HK-2 (cell line): ENCODE data around the gene FOXS1.

Source experiments
- DNase-seq: peaks from one replicate; pipeline ENCODE4 v3.0.0-alpha.2; 2018; ENCODE audit not compliant: unreplicated experiment

FOXS1 gene

DNA sequence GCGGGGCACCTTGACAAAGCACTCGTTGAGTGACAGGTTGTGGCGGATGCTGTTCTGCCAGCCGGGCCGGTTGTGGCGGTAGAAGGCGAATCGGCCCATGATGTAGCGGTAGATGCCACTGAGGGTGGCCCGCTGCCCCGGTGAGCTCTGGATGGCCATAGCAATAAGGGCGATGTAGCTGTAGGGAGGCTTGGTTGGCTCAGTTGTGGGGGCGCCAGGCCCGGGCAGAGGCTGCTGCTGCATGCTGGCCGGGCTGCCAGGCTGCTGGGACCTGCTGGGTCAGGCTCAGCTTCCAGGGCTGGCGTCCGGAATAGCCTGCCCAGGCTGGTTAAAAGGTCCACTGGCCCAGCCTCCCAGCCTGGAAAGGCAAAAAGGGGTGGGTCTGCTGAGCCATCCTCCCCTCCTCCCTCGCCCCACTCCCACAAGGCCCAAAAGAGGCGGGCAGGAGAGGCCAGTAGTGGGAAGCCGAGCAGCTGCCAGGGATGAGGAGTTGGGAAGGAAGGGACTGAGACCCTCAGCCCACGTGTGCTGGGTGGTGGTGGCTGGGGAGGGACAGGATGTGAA, at the start of gene FOXS1:
Gene FOXS1, minus strand, starts transcription at position 305 of the 564 bp plus-strand sequence. Its CDS starts 62 bp downstream, at position 243.
- DNase-seq: peak; percentile 61

DNA sequence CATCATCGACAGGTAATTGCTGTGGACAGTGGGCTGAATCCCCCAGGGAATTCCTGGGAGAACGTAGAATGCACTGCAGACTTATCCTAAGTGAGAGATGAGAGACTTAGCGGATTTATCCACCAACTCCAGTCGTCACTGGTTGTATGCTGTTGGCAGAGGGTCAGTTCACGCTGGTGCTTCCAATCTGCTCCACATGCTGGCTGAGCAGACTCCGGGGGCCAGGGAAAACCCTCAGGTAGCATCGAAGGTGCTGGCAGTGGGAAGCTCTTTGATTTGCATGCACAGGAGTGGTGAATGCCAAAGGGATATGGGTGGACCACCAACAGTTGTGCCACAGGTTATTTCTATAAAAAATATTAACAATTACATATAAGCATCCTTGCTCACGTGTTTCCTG, 45.2 kb upstream of the FOXS1 start:
- no peak for DNase-seq

DNA sequence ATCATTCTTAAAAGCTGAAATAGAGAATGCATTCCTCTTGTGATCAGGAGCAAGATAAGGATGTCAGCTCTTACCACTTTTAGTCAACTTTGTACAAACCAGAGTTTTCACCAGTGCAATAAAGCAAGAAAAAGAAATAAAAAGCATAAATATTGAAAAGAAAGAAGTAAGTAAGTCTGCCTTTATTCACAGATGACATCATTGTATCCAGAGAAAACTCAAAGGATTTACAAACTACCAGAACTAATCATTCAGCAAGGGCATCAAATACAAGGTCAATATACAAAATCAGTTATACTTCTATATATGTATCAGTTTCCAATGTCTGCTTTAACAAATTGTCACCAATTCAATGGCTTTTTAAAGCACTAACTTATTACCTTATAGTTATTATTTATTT, 38.4 kb upstream of the FOXS1 start:
- DNase-seq: no peak

DNA sequence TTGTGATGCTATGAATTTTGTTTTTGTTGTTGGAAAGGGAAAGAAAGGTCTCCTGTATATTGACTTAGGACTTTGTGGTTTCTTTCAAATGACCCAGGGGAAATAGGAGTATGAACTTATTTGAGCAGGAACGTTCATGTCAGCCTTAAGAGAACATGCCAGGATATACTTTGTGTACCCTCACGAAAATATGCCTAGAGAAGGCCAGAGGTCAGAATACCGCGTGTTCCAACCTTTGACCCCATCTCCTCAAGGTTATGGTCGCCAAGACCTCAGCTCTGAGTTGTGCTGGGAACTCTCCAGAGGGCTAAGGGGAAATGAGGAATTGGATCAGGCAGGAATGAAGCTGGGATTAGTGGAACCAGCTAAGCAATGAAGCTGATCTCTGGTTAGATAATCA, 36.5 kb upstream of the FOXS1 start:
- DNase-seq: no peak

DNA sequence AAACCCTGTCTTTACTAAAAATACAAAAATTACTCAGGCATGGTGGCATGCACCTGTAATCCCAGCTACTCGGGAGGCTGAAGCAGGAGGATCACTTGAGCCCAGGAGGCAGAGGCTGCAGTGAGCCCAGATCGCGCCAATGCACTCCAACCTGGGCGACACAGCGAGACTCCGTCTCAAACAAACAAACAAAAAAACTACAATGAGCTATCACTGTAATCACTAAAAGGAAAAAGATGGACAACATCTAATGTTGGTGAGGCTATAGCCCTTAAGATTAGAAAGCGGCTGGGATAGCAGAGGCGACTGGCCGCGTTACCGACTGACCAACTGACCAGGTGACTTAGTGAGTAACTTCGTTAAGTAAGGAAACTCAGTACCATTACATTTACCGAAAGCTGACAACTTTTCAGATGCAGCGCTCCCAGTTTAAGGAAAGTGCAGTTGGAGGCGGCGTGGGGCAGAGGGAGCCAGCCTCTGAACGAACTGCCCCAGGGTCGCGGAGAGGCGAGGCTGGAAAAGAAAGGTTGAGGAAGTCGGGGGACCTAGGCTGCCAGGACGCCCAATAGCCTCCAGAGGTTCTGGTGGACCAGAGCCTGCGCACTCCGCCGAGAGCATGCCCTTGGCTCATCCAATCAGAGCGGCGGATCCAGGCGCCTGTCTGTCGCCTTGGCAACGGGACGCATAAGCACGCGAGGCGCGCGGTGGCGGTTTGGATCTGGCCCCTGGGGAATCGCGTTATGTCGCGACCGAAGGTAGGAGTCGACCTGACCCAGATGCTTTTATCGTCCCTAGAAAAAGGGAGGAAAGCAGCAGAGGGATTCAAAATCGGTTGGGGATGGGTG, 34.0 kb upstream of the FOXS1 start:
- DNase-seq: peak; percentile 96

DNA sequence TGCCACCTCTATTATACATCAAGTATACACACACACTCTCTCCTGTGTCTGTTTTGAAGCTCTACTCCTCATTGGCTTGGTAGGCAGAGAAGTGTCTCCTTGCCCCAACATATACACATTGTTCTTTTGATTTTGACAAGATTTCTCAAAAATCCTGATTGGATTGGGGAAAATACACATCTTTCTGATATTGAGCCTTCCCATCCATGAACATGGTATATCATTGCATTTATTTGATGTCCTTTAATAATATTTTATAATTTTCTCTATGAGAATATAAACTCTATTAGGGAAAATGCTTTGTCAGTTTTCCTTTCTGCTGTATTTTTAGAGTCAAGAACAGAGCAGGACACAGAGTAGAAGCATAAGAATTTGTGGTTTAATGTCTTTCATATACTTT, 32.3 kb upstream of the FOXS1 start:
- no peak for DNase-seq

DNA sequence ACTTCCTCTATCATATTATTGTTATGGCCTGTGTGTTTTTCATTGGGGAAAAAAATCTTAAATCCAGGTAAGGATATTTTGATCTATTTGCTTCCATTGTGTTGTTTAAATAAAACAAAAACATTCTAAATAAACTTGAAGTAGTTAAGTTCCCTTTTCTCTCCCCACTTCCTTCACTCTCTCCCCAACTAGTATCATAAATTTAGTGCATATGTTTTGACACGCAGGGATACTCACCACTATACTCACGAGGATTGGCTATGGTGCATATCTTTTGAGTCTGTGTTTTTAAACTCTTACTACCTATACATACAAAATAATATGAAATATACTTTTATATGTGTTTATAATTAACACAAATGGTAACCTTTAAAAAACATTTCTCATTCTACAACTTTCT, 30.3 kb upstream of the FOXS1 start:
- no peak for DNase-seq

DNA sequence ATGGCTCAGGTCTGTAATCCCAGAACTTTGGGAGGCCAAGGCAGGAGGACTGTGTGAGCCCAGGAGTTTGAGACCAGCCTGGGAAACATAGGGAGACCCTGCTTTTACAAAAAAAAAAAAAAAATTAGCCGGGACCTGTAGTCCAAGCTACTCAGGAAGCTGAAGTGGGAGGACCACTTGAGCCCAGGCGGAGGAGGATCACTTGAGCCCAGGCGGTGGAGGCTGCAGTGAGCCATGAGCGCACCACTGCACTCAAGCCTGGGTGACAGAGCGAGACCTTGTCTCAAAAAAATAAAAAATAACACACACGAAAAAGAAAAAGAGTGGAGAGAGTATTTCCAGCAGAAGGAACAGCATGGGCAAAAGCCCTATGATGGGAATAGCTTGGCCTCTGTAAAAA, 27.0 kb upstream of the FOXS1 start:
- DNase-seq: no peak

DNA sequence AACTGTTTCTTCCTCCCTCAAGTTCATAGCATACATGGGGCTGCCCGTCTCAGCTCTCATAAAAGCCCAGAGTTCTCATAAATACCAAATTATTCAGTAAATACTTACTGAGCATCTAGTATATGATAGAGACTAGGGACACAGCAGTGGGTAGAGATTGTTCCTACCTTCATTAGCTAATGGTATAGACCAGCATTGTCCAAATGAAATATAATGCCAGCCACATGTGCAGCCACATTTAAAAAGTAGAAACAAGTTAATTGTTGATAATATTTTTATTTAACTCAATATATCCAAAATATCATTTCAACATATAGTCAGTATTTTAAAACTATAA, 26.2 kb upstream of the FOXS1 start:
- DNase-seq: no peak

DNA sequence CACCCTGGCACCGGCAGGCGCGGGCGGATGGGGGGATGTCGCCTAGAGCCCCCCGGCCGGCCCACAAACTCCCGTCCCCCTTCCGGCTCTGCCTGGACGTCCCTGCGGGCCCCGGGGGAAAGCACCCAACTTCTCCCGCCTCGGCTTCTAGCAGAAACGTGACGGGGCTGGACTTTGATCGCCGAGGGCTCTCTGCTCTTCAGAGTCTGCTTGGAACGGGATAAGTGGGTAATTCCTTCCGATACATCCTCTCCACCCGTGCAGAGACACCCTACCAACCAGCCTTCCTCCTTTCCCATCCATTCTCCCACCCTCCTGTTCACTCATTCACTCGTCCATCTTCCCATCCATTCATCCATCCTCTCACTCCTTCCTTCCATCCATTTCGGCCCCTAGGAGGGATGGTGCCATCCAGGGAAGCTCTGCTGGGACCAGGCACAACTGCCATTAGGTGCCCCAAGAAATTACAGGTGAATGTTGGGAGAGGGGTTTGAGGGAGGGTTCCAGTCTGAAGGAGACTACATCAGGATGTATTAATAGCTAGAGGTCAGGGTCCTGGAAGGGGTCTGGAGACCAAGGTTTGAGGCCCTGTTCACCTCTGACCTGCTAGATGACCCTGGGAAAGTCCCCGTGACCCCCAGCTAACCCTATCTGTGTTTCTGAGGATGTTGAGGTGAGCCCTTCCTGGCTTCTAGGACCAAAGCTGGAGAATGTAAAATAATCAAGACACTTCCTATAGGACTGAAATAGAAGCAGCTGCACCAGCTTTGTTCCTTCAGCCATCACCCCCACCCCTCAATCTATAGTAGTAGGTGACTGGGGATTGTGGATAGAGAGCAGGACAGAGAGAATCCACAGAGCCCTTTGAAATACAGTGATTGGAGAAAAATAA, 25.6 kb upstream of the FOXS1 start:
- DNase-seq: no peak

DNA sequence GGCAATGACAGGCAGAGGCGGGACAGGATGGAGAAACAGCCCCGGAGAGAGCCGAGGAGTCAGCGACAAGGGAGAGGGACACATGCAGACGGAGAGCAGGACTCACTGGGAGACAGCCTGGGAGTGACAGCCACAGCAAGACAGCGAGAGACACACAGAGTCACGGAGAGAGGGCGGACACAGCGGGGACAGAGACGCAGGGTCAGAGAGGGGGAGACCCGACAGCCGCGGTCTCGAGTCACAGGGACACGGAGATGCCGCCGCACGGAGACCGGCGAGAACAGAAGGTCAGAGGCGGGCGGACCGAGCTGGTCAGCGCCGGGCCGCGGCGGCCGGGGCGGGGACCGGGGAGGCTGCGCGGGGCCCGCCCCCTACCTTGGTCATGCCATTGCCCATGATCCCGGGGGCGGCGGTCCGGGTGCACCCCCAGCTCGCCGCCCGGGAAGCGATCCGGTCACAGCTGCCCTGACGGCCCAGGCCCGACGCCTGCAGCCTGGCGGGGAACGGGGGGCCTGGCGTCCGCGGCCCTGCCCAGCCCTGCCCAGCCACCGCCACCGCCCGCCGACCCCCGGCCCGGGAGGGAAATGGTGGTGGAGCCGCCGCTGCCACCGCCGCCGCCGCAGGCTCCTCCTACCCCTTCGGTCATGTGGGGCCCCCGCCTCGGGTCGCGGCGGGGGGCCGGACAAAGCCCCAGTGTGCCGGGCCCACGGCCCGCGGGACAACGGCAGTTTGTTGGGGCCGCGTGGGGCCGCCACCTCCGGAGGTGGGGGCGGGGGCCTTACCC, 24.7 kb upstream of the FOXS1 start, which contains the start of the genes DUSP15 and TTLL9:
Gene DUSP15, minus strand, starts transcription at position 586 of the 784 bp plus-strand sequence. Its CDS starts 190 bp downstream, at position 396.
Gene TTLL9, plus strand, starts transcription at position 693 of the 784 bp plus-strand sequence. CDS start 493 bp downstream, outside the sequence.
- peak; percentile 44 for DNase-seq

DNA sequence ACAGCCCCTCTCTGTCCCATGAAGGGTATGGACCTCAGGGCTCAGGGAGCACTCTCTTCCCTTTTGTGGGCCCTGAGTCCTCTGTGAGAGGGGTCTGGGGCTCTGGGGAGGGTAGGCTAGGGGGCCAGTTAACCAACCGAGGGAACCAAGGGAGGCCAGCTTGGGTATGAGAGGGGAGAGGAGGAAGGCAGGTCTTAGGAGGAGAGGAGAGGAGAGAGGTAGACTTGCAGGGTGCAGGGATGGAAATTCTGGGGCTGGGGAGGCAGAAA, 24.2 kb upstream of the FOXS1 start:
- no peak for DNase-seq

DNA sequence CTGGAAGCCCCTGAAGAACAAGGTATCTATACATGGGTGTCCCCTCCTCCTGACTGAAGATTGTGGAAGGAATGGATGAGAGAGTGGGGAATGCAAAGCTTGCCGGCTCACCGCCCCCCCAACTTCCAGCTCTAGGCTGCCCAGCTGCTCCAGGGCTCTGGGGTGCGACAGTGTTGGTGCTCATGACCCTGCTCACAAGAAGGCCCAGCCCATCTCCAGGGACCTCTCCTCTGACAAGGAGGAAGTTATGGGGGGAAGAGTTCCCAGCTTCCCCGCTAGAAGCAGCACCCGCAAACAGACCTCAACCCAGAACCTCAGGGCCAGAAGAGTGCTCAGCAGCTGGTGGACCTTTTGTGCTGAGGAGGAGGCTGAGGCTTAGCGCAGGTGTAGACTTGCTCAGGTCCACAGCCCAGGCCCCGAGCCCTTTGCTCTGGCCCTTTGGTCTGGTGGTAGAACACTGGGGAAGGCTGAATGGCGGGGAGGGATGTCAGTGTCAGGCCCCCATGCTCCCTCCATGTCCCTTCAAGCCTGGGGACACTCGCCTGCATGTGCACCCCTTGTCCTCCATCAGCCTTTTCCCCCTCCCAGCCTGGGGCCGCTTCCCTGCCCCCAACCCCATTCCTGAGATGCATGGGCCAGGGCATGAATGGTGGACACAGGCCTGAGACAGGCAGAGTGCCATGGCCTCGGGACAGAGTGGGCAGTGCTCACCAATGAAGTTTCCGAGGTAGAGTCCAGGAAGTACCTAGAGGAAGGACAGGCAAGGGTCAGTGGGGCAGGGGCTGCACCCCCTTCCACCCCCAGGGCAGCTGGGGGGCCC, 23.7 kb upstream of the FOXS1 start:
- DNase-seq: no peak

DNA sequence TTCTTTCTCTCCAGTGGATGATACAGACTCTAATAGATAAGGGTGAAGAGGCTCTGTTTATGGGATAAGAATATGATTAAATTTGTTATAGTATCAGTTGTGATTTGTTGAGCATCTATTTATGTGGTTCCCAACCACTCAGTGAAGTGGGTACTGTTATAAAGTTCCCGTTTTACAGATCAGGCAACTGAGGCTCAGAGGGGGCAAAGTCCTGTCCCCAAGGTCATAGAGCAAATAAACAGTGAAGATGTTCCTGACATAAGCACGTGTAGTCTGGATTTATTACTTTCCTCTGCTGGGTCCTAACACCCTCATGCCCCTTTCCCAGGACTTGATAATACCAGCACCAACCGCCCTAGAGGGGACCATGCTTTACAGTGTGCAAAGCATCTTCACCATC, 20.8 kb upstream of the FOXS1 start:
- DNase-seq: no peak

DNA sequence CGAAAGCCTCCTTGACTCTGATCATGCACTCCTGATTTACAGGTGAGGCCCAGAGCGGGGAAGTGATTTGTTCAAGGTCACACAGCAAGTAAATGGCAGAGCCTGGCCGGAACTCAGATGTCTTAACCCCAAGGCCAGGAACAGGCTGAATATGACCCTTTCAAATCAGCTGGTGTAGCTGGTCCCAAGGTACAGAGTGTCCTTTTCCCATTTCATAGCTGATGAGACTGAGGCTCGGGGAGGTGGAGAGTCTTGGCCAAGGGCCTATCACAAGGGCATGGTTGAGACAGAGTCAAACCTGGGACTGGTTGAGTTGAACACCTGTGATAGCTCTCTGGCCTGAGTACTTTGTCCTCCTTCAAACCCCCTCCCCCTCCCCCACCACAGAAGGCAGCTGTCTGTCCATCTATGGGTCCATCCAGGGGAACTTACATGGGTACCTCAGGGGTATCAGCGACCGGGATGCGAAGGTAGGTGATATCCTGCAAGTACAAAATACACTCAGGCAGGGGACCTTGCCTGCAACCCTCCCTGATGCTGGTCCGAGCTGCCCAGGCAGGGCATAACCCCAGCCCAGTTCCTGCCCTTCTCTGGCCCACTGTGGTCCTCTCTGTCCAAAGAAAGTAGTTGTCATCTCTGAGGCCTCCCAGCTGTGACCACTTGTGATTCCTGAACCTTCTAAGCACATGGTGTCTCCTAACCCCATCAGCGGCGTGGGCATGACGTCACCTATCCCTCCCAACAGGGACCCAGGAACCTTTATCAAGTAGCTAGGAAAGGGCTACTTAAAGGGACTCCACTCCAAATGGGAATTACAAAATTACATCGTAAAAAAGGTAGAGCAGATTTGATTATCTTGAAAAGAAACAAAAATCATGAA, 19.4 kb upstream of the FOXS1 start:
- no peak for DNase-seq

DNA sequence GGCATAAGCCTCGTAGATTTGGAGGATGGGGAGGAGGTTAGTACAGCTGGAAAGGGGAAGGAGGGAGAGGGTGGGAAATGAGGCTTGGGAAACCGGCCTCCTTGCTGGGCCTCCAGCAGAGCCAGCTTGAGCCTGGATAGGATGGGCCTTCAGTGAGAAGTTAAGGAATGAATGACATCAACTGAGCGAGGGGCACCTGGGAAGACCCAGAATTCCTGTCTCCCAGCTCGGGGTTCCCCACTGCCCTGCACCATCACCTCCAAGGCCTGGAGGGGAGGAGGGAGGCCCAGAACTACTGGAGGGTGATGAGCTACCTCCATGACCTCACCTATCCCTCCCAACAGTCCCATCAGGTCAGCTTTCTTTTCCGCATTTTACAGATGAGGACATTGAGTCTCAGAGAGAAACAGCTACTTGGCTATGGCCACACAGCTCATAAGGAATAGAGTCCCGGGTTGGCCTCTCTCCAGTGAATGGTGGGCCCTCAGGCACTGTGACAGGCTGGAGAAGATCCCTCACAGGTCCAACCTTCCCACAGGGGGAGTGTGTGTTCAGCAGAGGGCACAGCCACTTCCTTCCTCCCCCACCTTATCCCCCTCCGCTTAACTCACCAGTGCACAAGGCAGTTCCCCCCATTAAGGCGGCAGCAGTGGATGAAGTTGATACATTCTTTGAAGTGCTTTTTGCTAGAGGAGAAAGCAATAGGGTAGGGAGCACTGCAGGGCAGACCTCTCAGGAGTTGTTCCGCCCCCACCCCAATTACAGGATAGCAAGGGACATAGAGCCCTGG, 18.1 kb upstream of the FOXS1 start:
- no peak for DNase-seq

DNA sequence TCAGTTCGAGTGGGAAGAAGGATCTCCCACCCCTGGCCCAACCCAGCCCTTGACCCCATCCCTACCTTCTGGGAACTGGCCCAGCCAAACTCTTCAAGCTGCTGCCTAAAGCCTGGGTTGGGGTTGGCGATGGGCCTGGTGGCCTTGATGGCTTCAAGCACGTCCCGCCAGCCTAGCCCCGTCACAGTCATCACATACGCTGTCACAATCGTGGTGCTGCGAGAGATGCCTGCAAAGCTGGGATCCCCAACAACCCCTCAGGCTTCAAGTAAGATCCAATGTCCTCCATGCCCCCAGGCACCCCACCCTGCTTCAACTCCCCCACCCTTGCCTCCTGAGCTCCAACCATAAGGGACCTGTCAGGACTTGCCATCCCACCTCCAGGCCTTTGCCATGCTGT, 17.1 kb upstream of the FOXS1 start:
- no peak for DNase-seq

DNA sequence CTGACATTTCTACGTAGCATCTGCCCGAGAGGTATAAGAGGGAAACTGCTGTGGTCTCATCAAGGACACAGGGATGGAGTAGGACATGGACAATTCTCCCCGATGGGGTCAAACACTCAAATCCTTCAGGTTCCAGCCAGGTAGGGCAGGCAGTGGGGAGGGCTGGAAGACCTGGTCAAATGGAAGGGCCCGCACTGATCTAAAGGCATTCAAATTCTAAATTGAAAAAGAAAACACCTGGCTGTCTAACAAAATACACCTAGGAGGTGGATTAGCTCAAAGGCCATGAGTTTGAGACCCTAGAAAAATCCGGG, 16.7 kb upstream of the FOXS1 start:
- DNase-seq: no peak

DNA sequence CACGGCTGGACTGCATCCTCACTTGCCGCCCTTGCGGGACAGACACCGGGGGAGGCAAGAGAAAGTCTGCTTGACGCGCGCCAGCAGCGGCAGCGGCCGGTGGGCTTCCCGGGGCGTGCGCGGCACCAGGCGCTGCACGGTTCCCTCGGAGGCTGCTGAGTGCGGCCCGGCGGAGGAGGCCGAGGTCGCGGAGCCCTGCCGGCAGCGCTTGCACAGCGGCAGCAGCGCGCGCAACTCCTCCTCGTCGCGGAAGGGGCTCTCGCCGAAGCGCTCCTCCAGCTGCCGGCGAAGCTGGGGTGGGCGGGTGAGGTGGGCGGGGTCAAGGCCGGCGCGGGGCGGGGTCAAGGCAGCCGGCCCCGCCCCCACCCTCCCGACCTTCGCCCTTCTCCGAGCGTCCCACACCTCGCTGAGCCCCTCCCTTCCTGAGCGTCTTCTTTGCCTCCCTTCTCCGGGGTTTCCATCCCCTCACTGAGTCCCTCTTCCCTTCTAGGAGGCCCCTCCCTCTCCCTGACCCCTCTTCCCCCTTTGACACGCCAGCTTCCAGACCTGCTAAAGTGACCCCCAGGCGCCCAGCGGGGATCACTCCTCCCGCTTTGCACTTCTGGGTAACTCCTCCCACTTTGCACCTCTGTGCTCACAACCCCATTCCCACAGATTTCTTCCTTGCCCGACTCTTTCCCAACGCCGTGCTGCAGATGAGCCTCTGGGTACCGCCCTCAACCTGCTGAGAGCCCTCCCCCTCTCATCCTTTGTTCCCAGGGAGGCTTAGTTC, 16.2 kb upstream of the FOXS1 start:
- peak; percentile 65 for DNase-seq
